NCI-H345 treated with DMSO at 0.1 percent for 48 hours (cell line): ENCODE results near the gene VWA7.

Experiments used
- DNase-seq: peaks from one replicate; lab custom pipeline; 2025; ENCODE audit not compliant: unreplicated experiment; lab: John Stamatoyannopoulos, UW

The VWA7 gene

DNA sequence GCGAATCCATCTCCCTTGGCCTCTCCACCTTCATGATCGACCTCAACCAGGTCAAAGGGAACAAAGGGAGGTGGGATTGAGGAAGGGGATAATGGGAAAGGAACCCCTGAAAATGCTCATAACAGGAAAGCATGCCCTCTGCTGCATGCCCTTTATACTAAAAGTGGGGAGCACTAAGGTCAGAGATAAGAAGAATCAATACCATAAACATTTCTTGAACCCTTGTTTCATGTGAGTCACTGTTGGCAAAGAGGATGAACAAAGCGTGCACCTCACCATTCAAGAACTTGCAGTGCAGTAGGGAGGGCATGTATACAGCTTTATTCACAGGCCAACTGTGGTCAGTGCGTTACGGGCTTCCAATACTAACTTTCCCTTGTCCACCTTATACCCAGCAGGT is 16.3 kb downstream of the VWA7 start:
- no peak for DNase-seq

DNA sequence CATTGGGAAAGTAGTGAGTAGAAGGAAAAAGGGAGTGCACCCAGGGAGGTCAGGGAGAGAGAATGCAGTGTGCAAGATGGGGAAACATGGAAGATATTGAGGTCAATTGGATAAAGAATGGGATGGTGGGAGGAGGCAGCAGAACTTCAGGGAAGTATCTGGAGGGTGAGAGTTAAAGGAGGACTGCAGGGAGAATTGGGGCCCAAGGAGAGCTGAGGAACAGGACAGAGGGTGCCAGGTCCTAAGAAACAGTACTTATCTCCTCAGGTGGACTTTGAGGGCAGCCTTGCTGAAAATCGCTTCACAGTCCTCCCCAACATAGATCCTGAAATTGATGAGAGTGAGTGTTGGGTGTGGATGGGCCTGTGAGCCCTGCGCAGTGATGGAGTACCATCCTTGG is 18.8 kb downstream of the VWA7 start:
- DNase-seq: no peak

DNA sequence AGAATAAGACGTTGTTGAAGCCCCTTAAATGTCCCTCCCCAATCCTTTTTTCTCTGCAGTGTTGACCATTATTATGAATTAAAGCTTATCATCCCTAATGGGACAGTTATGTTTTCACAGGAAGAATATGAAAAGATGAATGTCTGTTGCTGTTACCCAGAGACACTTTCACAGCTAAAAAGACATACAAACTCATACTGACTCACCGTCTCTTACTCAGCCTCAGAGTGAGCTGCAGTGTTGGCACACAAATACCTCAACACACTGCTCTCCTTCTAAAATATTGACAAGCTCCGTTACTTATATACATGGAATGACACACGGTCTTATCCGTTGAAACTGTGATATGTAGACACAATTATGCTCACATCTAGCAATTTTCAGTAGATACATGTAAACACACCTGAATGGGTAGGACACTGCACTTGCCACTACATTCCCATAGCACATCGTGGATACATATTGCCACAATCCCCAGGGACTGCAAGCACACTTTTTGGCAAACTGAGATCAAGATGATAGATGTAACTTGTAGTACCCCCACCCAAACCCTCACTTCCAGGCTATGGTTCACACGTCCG is 24.3 kb downstream of the VWA7 start:
- DNase-seq: no peak

DNA sequence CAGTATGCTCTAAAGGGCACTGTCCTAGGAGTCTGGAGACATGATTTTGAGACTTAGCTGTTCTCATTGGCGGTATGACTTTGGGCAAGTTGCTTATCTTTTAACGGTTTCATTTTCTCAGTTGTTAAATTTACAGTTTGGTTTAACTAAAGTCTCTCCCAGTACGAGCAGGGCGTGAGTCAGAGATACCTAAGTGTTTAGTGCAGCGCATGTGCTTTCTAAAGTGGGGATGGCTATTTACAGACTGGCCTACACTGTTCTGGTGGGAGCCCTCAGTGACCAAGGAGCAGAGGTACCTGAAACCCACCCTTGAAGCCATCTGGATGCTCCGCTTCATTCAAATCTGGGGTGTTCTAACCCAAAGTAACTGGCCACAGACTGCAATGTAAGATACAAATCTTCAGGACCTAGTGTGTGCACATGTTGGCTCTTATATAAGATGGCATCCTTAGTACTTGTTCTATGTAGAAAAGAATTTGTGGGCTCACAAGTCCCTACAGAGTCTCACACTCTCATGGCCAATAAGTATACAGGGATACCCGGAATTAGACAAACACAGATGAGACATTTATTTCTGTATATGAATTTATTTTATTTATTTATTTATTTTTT is 26.6 kb downstream of the VWA7 start:
- DNase-seq: no peak

DNA sequence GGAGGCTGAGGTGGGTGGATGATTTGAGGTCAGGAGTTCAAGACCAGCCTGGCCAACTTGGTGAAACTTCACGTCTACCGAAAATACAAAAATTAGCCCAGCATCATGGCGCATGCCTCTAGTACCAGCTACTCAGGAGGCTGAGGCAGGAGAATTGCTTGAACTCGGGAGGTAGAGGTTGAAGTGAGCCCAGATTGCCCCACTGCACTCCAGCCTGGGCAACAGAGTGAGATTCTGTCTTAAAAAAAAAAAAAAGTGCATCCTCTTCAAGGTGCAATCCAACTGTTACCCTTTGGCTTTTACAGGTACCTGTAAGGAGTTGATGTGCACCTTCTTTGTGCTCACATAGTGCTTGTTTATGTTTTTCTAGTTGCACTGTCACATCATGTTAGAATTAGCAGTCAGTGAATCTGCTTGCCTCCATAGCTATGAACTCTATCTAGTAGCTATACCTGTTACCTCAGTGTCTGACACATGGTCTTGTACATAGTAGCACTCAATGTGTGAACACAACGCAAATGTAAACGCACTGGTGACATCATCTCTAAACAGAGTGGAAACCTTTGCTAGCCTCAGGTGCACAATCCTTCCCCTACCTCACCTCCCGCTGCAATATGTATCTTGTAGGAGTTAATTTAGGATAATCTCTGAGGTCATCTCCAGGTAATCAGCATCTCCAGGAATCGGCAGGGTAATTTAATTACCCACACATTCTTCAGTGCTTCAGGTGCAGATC is 27.7 kb downstream of the VWA7 start:
- DNase-seq: no peak

DNA sequence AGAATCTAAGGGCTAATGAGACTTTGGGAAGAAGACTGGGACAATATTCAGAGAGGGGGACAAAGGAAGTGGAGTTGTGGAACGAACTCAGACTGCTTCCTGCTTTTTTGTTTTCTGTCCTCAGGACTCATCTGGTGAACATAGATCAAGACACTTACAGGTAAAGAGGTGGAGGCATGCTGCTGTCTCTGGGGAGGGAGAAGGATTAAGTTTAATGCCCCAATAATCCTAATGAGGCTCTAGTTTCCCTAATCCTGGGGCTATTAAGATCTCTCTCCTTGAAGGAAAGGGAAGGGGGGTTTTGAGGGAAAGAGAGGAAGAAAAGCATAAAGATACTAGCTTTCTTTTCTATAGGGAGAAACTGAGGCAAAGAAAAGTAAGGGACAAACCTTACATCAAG is 32.7 kb downstream of the VWA7 start:
- DNase-seq: no peak

DNA sequence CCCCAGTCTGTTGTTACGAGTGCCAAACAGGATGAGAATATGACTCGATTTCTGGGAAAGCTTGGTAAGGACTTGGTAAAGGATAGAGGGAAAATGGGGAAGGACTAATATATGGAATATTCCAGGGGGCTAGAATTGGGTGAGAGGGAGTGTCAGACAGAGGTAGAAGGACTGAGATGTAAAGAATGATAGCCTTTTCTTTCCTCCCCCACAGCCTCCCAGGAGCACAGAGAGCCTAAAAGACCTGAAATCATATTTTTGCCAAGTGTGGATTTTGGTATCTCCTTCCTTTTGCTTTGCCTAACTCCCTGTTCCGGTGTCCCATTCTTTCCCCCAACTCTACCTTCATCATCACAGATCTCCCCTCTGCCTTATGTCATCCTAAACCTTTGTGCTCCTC is 34.2 kb downstream of the VWA7 start:
- no peak for DNase-seq

DNA sequence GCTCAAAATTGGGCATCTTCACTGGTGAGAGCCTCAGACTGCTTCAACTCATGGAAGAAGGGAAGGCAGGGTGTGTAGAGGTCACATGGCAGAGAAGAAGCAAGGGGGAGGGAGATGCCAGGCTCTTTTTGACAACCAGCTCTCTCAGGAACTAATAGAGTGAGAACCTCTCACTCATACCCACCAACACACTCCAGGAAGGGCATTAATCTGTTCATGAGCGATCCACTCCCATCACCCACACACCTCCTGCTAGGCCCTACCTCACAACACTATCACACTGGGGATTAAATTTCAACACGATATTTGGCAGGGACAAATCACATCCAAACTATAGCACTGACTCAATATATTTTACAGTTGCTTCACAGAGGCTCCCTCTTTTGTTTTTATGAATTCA is 35.3 kb downstream of the VWA7 start:
- no peak for DNase-seq

DNA sequence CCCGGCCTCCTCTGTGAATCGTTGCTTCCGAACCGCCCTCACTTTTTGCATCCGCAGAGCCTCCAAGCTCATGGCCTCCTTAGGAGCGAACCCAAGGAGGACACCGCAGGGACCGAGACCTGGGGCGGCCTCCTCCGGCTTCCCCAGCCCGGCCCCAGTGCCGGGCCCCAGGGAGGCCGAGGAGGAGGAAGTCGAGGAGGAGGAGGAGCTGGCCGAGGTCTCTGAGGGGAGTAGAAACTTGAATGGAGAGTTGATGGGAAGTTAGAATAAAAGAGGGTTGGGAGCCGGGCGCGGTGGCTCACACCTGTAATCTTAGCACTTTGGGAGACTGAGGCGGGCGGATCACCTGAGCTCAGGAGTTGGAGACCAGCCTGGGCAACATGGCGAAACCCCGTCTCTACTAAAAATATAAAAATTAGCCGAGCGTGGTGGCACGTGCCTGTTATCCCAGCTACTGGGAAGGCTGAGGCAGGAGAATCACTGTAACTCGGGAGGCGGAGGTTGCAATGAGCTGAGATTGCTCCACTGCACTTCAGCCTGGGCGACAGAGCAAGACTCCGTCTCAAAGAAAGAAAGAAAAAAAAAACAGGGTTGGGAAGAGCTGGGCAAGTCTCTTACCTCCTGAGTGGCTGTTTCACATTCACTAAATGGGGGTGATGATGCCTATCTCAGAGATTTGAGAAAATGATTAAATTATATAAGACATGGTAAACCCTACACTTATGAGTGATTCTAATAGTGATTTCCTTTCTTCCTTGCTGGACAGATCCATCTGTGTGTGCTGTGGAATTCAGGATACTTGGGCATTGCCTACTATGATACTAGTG is 36.5 kb downstream of the VWA7 start:
- DNase-seq: no peak

DNA sequence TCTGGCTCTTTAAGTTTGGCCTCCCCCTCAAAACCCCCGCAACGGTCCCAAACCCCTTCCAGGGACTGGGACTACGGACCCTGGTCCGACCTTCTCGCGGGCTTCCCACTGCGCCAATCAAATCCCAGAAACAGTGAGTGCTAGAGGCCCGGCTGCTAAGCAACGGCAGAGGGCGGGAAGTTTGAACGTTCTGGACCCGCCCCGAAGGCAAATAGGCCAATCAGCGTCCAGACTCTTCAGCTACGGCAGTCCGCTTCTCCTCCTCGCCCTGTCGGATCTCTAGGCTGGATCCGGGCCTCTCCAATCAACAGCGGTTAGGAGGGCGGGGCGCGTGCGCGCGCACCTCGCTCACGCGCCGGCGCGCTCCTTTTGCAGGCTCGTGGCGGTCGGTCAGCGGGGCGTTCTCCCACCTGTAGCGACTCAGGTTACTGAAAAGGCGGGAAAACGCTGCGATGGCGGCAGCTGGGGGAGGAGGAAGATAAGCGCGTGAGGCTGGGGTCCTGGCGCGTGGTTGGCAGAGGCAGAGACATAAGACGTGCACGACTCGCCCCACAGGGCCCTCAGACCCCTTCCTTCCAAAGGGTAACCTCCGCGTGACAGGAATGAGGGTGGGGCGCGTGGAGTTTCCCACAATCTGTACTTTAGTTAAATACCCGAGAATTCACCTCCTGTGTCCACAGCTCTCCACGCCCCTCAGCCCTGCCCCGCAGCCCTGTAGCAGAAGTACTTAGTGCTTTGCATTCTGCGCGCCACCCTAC is 37.3 kb downstream of the VWA7 start, which contains the start of gene MSH5:
Gene MSH5, plus strand, starts transcription at position 367 of the 758 bp plus-strand sequence. CDS start 462 bp downstream, outside the sequence.
- peak; percentile 99 for DNase-seq

DNA sequence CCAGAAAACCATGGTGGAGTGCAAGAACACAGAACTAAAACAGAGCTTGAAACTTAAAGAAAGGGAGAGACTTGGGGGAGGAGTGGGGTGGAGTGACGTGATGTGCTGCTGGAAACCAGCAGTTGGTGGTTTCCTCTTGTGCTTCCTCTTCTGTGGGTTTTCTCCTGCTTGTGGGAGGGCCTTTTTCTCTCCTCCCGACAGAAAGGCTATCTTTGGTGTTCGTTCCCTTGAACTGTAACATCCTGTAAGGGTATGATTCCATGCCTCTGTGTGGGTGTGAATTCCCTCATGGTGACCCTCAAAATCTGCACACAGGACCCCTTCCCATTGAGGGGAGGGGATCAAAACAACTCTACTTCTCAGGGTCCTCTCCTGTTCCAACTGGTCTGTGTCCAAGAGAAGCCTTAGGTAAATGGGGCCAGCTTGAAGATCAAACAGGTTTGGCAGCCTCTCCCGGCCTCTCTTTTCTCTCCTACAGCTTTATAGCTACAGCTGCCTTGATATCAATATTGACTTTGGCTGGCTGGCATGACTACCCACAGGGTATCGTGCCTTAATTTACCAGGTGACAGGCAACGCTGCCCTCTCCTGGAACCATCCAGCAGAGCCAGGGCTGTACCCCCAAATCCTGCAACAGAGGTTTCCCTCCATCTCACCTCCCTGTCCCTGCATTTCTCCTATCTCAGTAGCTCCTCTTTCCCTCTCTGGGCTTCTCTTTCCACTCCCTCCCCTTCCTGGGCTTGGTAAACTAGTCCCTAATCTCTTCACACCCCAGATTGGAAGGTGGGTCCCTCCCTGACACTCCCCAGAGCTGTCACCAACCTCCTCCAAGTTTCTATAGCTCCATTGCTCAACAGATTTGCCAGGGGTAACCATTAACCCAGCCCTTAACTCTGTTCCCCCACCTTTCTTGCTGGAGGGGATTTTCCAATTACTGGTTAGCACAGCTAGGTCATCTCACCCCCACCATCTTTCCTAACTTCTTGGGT is 38.8 kb downstream of the VWA7 start:
- DNase-seq: peak; percentile 87

DNA sequence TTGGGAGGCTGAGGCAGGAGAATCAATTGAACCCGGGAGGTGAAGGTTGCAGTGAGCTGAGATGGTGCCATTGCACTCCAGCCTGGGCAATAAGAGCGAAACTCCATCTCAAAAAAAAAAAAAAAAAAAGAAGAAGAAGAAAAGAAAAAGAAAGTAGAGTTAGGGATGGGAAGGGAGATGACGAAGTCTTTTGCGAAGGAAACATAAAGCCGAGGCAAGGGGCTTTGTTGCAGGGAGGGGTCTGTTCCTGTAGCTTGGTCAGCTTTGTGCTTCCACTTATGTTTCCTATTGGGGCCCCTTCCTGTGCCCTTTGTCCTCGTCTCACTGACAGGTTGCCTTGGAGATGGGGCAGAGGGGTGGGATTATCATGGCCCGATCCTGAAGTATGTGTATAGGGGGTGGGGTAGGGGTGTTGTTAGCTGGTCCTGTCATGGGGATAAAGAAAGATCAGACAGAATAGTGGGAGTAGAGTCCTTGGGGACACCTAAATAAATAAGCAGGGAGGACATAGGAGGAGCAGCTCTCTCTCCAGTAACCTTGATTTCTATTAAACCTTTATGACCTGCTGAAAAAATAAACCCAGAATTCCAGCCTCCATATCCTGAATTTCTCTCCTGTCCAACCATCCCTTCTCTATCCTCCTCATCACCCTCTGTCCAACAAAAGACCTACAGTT is 39.7 kb downstream of the VWA7 start:
- peak; percentile 58 for DNase-seq

DNA sequence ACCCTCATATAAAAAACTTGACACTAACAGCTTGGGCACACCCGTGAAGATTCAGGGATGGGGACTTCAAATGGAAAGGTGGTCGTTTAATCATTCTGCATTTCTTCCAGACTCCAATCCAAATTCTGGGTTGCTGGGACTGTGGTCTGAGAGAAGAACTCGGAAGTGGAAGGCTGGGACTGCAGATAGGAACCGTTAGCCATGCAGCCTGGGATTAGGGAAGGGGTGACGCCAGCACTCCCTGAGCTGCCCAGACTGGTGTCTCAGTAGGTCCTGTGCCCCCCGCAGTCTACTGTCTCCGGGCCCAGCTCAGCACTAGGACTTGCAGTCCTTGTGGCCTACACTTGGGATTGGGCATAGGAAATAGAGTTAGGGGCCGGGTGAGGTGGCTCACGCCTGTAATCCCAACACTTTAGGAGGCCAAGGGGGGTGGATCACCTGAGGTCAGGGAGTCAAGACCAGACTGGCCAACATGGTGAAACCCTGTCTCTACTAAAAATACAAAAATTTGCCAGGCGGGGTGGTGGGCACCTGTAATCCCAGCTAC is 40.3 kb downstream of the VWA7 start:
- DNase-seq: no peak

DNA sequence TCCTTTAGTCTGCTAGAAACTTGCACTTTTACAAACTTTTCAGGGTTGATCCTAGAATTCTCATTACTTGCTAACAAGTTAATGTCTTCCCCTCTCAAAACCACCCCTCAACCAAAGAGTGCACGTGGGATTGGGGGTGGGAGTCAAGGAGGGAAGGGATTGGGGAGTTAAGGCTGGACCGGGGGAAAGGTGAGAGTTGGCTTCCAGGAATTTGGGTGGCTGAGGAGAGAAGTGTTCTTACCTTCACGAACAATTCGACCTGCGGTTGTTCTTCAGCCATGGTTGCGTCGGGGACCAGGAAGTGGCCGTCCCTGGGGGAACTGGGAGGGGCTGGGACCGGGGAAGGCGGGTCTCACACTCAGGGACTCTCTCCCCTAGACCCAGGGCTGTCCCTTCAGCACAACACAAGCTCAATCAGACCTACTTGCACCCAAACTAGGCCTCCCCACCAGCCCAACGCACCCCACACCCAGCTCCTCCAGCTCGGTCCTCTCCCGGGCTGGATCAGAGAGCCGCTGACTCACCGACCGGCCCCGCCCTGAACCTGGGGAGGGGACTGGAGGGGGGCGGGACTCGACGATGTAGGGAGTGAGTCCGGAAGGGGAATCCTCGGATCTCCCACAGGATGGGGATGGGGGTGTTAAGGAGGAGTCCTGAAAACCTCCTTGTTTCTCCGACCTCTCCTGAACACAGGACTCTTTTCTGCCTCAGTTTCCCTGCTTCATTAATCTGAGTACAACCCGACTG is 40.9 kb downstream of the VWA7 start, which contains the start of gene CLIC1:
Gene CLIC1, minus strand, starts transcription at position 510 of the 747 bp plus-strand sequence. Its CDS starts 230 bp downstream, at position 280.
- peak; percentile 59 for DNase-seq

DNA sequence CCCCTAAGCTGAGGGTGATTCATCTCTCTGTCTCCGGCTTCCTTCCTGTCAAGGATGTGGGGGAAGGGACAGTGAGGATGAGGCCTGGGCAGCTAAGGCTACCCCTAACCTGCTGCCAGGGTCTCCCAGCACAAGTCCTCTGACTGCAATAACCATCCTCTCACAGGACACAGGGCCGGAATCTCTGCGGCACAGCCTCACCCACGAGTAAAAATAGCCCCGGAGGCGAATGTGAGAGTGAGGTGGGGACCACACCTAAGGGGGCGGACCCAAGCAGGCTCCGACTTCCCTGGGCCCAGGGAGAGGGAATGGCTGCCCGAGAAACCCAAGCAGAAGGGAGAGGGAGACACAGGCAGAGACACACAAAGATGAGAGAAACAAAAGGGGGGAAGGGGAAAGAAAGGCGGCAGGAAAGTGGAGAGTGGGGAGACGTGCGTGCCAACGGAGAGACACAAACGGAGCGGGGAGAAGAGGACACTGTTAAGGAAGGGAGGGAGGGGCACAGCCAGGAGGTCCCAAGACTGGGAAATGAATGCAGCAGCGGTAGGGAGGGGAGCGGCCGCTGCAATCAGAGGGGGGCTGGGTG is 42.2 kb downstream of the VWA7 start:
- DNase-seq: no peak

DNA sequence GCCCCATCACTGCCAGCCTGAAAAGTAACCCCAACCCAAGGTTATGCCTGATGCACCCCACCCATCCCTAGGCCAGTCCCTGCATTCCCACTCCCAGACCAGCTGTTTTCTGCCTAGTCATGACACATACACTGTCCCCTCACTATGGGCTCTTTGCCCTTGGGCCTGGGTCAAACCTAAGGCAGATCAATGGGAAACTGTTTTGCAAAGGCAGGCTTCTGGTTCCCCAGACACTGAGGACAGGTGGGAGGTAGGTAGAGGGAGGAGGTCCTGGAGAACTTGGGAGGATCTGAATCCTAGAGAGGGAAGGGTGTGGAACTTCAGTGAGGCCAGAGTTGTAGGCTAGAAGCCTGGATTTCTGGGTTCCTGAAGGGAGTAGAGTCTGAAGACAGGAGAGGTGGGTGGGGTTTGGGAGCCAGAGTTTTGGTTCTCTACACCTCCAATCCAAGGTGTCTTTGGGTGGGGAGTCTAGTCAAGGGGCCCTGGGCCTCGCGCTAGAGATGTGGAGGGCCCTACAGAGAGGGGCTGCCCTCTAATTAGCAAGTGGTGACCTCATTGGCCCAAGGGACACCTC is 42.8 kb downstream of the VWA7 start:
- DNase-seq: no peak

DNA sequence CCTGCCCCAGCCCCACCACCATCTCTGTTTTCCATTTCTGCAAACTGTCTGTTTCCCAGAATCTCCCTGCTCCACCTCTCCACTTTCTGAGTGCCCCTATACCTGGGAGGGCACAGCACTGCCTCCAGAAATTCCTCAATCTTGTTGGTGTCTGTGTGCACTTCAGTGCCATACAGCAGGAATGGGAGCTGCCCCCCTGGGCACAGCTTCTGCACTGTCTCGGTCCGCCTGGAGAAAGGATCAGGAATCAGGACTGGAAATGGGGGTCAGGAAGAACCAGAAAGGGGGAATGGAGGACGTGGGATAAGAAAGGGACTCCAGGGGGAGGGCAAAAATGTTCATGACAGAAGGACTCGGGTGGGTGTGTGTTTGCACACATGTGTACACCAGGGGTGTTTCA is 43.4 kb downstream of the VWA7 start:
- DNase-seq: no peak
